ENCODE measurements around the gene CYP46A1.

Gene CYP46A1

GRCh38 chr14:99716091-99716849 is 32.2 kb downstream of the CYP46A1 start:
- in situ Hi-C loops (cut with HindIII; ENCODE audit: low sequenced_read_pairs), result no loop called here
- no peak for DNase-seq (ENCODE audit: low read depth)
- TF ChIP-seq CTCF (IDR thresholded peaks at IDR 0.05; ENCODE audit: low read depth, low read length, missing control alignments), result no peak

GRCh38 chr14:99716850-99717681 is 33.0 kb downstream of the CYP46A1 start:
- TF ChIP-seq CTCF (IDR thresholded peaks at IDR 0.05; ENCODE audit: low read depth, low read length, missing control alignments), result no peak
- no peak overlapping the region for H3K4me3 ChIP-seq (ENCODE audit: low read depth, low read length)
- in situ Hi-C loops (cut with HindIII; ENCODE audit: low sequenced_read_pairs), result no loop called here
- no peak for DNase-seq (ENCODE audit: low read depth)

More at GRCh38 chr14:99716091-99716849, 32.2 kb downstream of the CYP46A1 start:
- no peak overlapping the region for H3K4me3 ChIP-seq (ENCODE audit: low read depth, low read length)

- no peak for DNase-seq (ENCODE audit: low read depth)
- H3K4me3 ChIP-seq (ENCODE audit: low read depth, low read length), result no peak overlapping the region
- TF ChIP-seq CTCF (IDR thresholded peaks at IDR 0.05; ENCODE audit: low read depth, low read length, missing control alignments), result no peak
- in situ Hi-C loops (cut with HindIII; ENCODE audit: low sequenced_read_pairs), result no loop called here
These were observed 33.5 kb downstream of the CYP46A1 start for GRCh38 chr14:99717682-99718013.

- in situ Hi-C loops (cut with HindIII; ENCODE audit: low sequenced_read_pairs), result no loop called here
- H3K4me3 ChIP-seq (ENCODE audit: low read depth, low read length), result no peak overlapping the region
- no peak for TF ChIP-seq CTCF (IDR thresholded peaks at IDR 0.05; ENCODE audit: low read depth, low read length, missing control alignments)
- DNase-seq (ENCODE audit: low read depth), result no peak
These were observed 34.1 kb downstream of the CYP46A1 start for GRCh38 chr14:99718031-99718810.

- TF ChIP-seq CTCF (IDR thresholded peaks at IDR 0.05; ENCODE audit: low read depth, low read length, missing control alignments), result no peak
- no peak overlapping the region for H3K4me3 ChIP-seq (ENCODE audit: low read depth, low read length)
- in situ Hi-C loops (cut with HindIII; ENCODE audit: low sequenced_read_pairs), result no loop called here
- DNase-seq (ENCODE audit: low read depth), result no peak
These were observed 34.7 kb downstream of the CYP46A1 start for GRCh38 chr14:99718811-99719192.

Measured in astrocyte of the cerebellum (primary cell).